Left hindlimb (tissue), 1 donor: ENCODE results near the gene PMFBP1.
A peak's percentile ranks its signal among the peaks of the same experiment; 100 is the strongest.

Experiments used
- DNase-seq: peaks from one replicate; pipeline ENCODE4 v3.0.0-alpha.2; 2018

PMFBP1 gene

GRCh38 chr16:72172105-72173034 lies at the start of gene PMFBP1:
Gene PMFBP1 (minus strand): TSS chr16:72172155. CDS start chr16:72171208, 947 bp downstream.
- DNase-seq, result no peak

GRCh38 chr16:72221630-72222024 lies 49.7 kb upstream of the PMFBP1 start:
- DNase-seq, result no peak

- no peak for DNase-seq
Observed at GRCh38 chr16:72220875-72221629, 49.1 kb upstream of the PMFBP1 start.

GRCh38 chr16:72219282-72219681 lies 47.3 kb upstream of the PMFBP1 start:
- DNase-seq, result no peak

GRCh38 chr16:72216767-72217166 lies 44.8 kb upstream of the PMFBP1 start:
- no peak for DNase-seq

- DNase-seq, result no peak
Observed at GRCh38 chr16:72214821-72215220, 42.9 kb upstream of the PMFBP1 start.

GRCh38 chr16:72211110-72211509 lies 39.2 kb upstream of the PMFBP1 start:
- DNase-seq, result no peak

GRCh38 chr16:72210555-72210954 lies 38.6 kb upstream of the PMFBP1 start:
- no peak for DNase-seq

- no peak for DNase-seq
Observed at GRCh38 chr16:72210072-72210471, 38.1 kb upstream of the PMFBP1 start.

- DNase-seq, result no peak
Observed at GRCh38 chr16:72206299-72206698, 34.3 kb upstream of the PMFBP1 start.

- DNase-seq, result no peak
Observed at GRCh38 chr16:72203401-72203800, 31.4 kb upstream of the PMFBP1 start.

- DNase-seq, result no peak
Observed at GRCh38 chr16:72202014-72202413, 30.1 kb upstream of the PMFBP1 start.

GRCh38 chr16:72201387-72201786 lies 29.4 kb upstream of the PMFBP1 start:
- no peak for DNase-seq

- no peak for DNase-seq
Observed at GRCh38 chr16:72199761-72200337, 27.9 kb upstream of the PMFBP1 start.

GRCh38 chr16:72198771-72199201 lies 26.8 kb upstream of the PMFBP1 start:
- no peak for DNase-seq

- DNase-seq, result peak; percentile 66
Observed at GRCh38 chr16:72198021-72198711, 26.2 kb upstream of the PMFBP1 start.

- no peak for DNase-seq
Observed at GRCh38 chr16:72197545-72197944, 25.6 kb upstream of the PMFBP1 start.

GRCh38 chr16:72195609-72196008 lies 23.7 kb upstream of the PMFBP1 start:
- DNase-seq, result no peak

- no peak for DNase-seq
Observed at GRCh38 chr16:72191551-72191950, 19.6 kb upstream of the PMFBP1 start.

GRCh38 chr16:72189865-72190371 lies 18.0 kb upstream of the PMFBP1 start:
- no peak for DNase-seq

GRCh38 chr16:72188541-72188940 lies 16.6 kb upstream of the PMFBP1 start:
- DNase-seq, result no peak

GRCh38 chr16:72187551-72187950 lies 15.6 kb upstream of the PMFBP1 start:
- no peak for DNase-seq

- no peak for DNase-seq
Observed at GRCh38 chr16:72182976-72183375, 11.0 kb upstream of the PMFBP1 start.
